Activated B cell treated with CpG ODN at 0.5 μM for 24 hours (primary cell): Measurements from ENCODE around the gene GBA3. TPM values are rescaled to one million over a fixed set of nuclear protein-coding genes. Genes with fewer than 3 reads are reported as not detected.
A peak's percentile ranks its signal among the peaks of the same experiment; 100 is the strongest.

Experiments used
- ATAC-seq: fragments of 200-7000 bp; cut with Tn5 transposase; one replicate; pipeline ENCODE4 v1.10.0; 2021; ENCODE audit warnings: low read depth, mild to moderate bottlenecking, moderate library complexity
- CTCF ChIA-PET: fragments of 350-600 bp; sonication (Branson Sonifier 250); formaldehyde crosslinking; loops from one replicate; lab custom pipeline; 2021; ENCODE audit warnings: antibody characterized with exemption; lab: Charles Lee
- POLR2A ChIA-PET: fragments of 350-600 bp; sonication (Branson Sonifier 250); formaldehyde crosslinking; loops from one replicate; lab custom pipeline; 2021; ENCODE audit warnings: antibody characterized with exemption; lab: Charles Lee
- DNase-seq: peaks from one replicate; pipeline ENCODE4 v3.0.0; 2022
- H3K27ac Mint-ChIP-seq: one replicate; pipeline ENCODE4 v1.8.0; 2020; ENCODE audit warnings: mixed read lengths
- H3K27me3 Mint-ChIP-seq: one replicate; pipeline ENCODE4 v1.8.0; 2021; ENCODE audit warnings: mixed read lengths
- H3K36me3 Mint-ChIP-seq: one replicate; pipeline ENCODE4 v1.8.0; 2021; ENCODE audit warnings: low read depth, mixed read lengths
- H3K4me1 Mint-ChIP-seq: one replicate; pipeline ENCODE4 v1.8.0; 2021; ENCODE audit warnings: mixed read lengths
- H3K4me3 Mint-ChIP-seq: one replicate; pipeline ENCODE4 v1.8.0; 2020; ENCODE audit warnings: mild to moderate bottlenecking, mixed read lengths
- H3K9me3 Mint-ChIP-seq: one replicate; pipeline ENCODE4 v1.8.0; 2020; ENCODE audit warnings: mixed read lengths
- intact Hi-C: fragments of 100-400 bp; cut with micrococcal nuclease; formaldehyde crosslinking; loops from one replicate; pipeline ENCODE4 v1.15.1; 2024
- total RNA-seq: library from RNA; stranded (reverse); gene quantifications from 2 replicates; pipeline ENCODE4 v1.2.3, GENCODE V29; 2022
- TF ChIP-seq, protein P1 (sequence below): fragments of 200-600 bp; IDR thresholded peaks from one replicate; pipeline ENCODE4 v1.8.0; 2022; ENCODE audit warnings: antibody characterized with exemption, mild to moderate bottlenecking

Gene GBA3
- total RNA-seq, 1 donor from 2014 or later, result not detected

DNA sequence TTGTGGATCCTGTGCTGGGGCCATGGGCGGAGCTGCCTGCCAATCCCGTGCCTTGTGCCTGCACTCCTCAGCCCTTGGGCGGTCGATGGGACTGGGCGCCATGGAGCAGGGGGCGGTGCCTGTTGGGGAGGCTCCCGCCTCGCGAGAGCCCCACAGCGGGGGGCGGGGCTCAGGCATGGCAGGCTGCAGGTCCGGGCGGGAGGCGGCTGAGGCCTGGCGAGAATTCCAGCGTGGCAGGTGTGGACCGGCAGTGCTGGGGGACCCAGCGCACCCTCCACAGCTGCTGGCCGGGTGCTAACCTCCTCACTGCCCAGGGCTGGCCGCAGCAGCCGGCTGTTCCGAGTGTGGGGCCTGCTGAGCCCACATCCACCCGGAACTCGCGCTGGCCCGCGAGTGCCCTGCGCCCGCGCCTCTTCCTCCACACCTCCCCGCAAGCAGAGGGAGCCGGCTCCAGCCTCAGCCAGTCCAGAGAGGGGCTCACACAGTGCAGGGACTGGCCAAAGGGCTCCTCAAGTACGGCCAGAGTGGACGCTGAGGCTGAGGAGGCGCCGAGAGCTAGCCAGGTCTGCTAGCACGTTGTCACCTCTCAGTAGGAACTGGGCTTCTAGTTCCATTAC, 85.9 kb downstream of the GBA3 start:
- Mint-ChIP-seq H3K9me3 (peaks cover 4% of the 10 kb centered on the region), H3K27me3 (no peaks in the 10 kb centered on the region), H3K4me1 (no peaks in the 10 kb centered on the region), H3K36me3 (no peaks in the 10 kb centered on the region), H3K4me3 (no peak overlapping the region), H3K27ac (no peak overlapping the region)
- POLR2A ChIA-PET, result no interaction called here
- intact Hi-C loops, result no loop called here
- ATAC-seq, result no peak
- TF ChIP-seq, protein P1, sequence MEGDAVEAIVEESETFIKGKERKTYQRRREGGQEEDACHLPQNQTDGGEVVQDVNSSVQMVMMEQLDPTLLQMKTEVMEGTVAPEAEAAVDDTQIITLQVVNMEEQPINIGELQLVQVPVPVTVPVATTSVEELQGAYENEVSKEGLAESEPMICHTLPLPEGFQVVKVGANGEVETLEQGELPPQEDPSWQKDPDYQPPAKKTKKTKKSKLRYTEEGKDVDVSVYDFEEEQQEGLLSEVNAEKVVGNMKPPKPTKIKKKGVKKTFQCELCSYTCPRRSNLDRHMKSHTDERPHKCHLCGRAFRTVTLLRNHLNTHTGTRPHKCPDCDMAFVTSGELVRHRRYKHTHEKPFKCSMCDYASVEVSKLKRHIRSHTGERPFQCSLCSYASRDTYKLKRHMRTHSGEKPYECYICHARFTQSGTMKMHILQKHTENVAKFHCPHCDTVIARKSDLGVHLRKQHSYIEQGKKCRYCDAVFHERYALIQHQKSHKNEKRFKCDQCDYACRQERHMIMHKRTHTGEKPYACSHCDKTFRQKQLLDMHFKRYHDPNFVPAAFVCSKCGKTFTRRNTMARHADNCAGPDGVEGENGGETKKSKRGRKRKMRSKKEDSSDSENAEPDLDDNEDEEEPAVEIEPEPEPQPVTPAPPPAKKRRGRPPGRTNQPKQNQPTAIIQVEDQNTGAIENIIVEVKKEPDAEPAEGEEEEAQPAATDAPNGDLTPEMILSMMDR, result no peak
- CTCF ChIA-PET, result no interaction called here
- DNase-seq, result no peak

- Mint-ChIP-seq H3K4me3 (no peak overlapping the region), H3K27ac (no peak overlapping the region), H3K4me1 (no peaks in the 10 kb centered on the region), H3K9me3 (peaks cover 4% of the 10 kb centered on the region), H3K27me3 (no peaks in the 10 kb centered on the region), H3K36me3 (no peaks in the 10 kb centered on the region)
- intact Hi-C loops, result no loop called here
- POLR2A ChIA-PET, result no interaction called here
- CTCF ChIA-PET, result no interaction called here
- TF ChIP-seq, protein P1, result no peak
- DNase-seq (no peak), ATAC-seq (no peak)
Measured at GRCh38 chr4:22780317-22780716, 87.6 kb downstream of the GBA3 start.

GRCh38 chr4:22780797-22781196, 88.1 kb downstream of the GBA3 start:
- TF ChIP-seq, protein P1, result no peak
- Mint-ChIP-seq H3K27ac (no peak overlapping the region), H3K9me3 (no peaks in the 10 kb centered on the region), H3K36me3 (no peaks in the 10 kb centered on the region), H3K27me3 (no peaks in the 10 kb centered on the region), H3K4me1 (no peaks in the 10 kb centered on the region), H3K4me3 (no peak overlapping the region)
- ChIA-PET CTCF (no interaction called here), POLR2A (no interaction called here)
- ATAC-seq (no peak), DNase-seq (no peak)
- intact Hi-C loops, result no loop called here

DNA sequence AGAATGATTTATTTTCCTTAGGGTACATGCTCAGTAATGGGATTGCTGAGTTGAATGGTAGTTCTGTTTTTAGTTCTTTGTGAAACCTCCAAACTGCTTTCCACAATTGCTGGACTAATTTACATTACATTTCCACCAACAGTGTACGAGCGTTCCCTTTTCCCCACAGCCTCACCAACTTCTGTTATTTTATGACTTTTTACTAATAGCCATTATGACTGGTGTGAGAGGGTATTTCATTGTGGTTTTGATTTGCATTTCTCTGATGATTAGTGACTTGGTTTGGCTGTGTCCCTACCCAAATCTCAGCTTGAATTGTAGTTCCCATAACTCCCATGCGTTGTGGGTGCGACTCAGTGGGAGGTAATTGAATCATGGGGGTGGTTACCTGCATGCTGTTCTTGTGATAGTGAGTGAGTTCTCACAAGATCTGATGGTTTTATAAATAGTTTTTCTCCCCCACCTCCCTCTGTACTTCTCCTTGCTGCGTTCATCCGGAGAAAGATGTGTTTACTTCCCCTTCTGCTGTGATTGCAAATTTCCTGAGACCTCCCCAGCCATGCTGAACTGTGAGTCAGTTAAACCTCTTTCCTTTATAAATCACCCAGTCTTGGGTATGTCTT, 95.1 kb downstream of the GBA3 start:
- H3K4me3 Mint-ChIP-seq, result no peak overlapping the region
- ATAC-seq, result peak; percentile 14
- H3K27ac Mint-ChIP-seq, result no peak overlapping the region
- ChIA-PET POLR2A (no interaction called here), CTCF (no interaction called here)
- TF ChIP-seq, protein P1, result no peak
- peaks cover 15% of the 10 kb centered on the region for H3K9me3 Mint-ChIP-seq
- no peaks in the 10 kb centered on the region for H3K36me3 Mint-ChIP-seq
- intact Hi-C loops, result no loop called here
- peaks cover 4% of the 10 kb centered on the region for H3K4me1 Mint-ChIP-seq
- DNase-seq, result no peak
- H3K27me3 Mint-ChIP-seq, result no peaks in the 10 kb centered on the region

DNA sequence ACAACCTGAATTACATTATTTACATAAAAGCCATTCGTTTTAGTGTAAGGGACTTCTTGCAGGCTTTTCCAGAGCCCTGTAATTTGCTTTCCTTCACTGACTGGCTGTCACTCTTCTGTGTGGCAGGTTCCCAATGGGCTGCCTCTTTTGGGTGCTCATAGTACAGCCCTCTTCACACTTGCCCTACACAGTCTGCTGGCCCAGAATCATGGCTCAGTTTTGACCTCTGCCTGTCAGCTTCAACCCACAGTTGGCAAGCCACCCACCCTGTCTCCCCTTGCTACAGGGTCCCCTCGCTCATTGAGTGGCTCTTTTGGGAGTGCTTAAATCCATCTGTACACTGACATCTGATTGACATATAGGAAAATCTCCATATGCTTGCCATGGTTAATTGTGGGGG, 97.9 kb downstream of the GBA3 start:
- DNase-seq (no peak), ATAC-seq (no peak)
- intact Hi-C loops, result no loop called here
- TF ChIP-seq, protein P1, result no peak
- Mint-ChIP-seq H3K4me3 (no peak overlapping the region), H3K27ac (no peak overlapping the region), H3K9me3 (peaks cover 15% of the 10 kb centered on the region), H3K36me3 (no peaks in the 10 kb centered on the region), H3K4me1 (peaks cover 4% of the 10 kb centered on the region), H3K27me3 (no peaks in the 10 kb centered on the region)
- ChIA-PET POLR2A (no interaction called here), CTCF (no interaction called here)
